K562 (cell line): ENCODE data around the gene STK4. TPM values are rescaled to one million over a fixed set of nuclear protein-coding genes. Genes with fewer than 3 reads are reported as not detected.

ENCODE experiments used
- ARID3A ChIP-seq: IDR thresholded peaks from 2 replicates; pipeline ENCODE4 v1.6.1; 2012; ENCODE audit warnings: low read depth, low read length, improper control_type of control experiment, borderline replicate concordance
- EP300 ChIP-seq: IDR thresholded peaks from 2 replicates; pipeline ENCODE4 v1.6.1; 2012; ENCODE audit warnings: low read length, improper control_type of control experiment
- GTF2F1 ChIP-seq: IDR thresholded peaks from 2 replicates; pipeline ENCODE4 v1.6.1; 2011; ENCODE audit warnings: low read depth, low read length, improper control_type of control experiment
- NFXL1 ChIP-seq: fragments of 450-650 bp; formaldehyde crosslinking; IDR thresholded peaks from 2 replicates; pipeline ENCODE4 v1.4.0; 2021; ENCODE audit warnings: mild to moderate bottlenecking
- REST ChIP-seq, 2 experiments: fragments of 450-650 bp; formaldehyde crosslinking in 1 of 2; IDR thresholded peaks; 2 replicates each; pipeline versions ENCODE4 v1.4.0 to v1.6.1; 2014 to 2020; ENCODE audit warnings: mild to moderate bottlenecking in 2 of 2, borderline replicate concordance in 1 of 2, low read depth in 1 of 2
- TSC22D4 ChIP-seq: fragments of 450-650 bp; IDR thresholded peaks from 2 replicates; pipeline ENCODE4 v1.6.1; 2016; ENCODE audit warnings: missing genetic modification characterization, missing biosample characterization, control low read depth
- ZNF239 ChIP-seq: fragments of 250-450 bp; sonication (Bioruptor Pico); IDR thresholded peaks from 2 replicates; pipeline ENCODE4 v1.4.0; 2020; ENCODE audit warnings: mild to moderate bottlenecking
- ZNF695 ChIP-seq: fragments of 450-650 bp; formaldehyde crosslinking; IDR thresholded peaks from 2 replicates; pipeline ENCODE4 v1.4.0; 2020; ENCODE audit warnings: mild to moderate bottlenecking, moderate library complexity
- ZNF696 ChIP-seq: fragments of 250-450 bp; sonication (Bioruptor Pico); conservative IDR thresholded peaks from 2 replicates; pipeline ENCODE4 v1.4.0; 2020; ENCODE audit warnings: mild to moderate bottlenecking, moderate library complexity
- polyA plus RNA-seq, 8 experiments: library from polyadenylated mRNA; depleted of rRNA in 4 of 8; stranded (reverse) in 5 of 8; unstranded in 3 of 8; fragments of >200 nt; fragmentation: Nextera tagmentation in 2 of 8; fragmentation: Illumina TruSeq in 1 of 8; extraction: Ambion mirVana in 2 of 8; extraction: Trizol in 1 of 8; gene quantifications; 2 replicates each; pipeline versions ENCODE4 v1.2.1 to v1.2.3, GENCODE V29; 2011 to 2014; ENCODE audit warnings: inconsistent platforms in 1 of 8, missing spikeins in 1 of 8
- total RNA-seq, 7 experiments: library from RNA; depleted of rRNA in 6 of 7; stranded (reverse); fragments of >200 nt in 6 of 7; fragmentation: Illumina TruSeq in 2 of 7; extraction: Trizol in 2 of 7; gene quantifications; 2 replicates each; pipeline versions ENCODE4 v1.2.1 to v1.2.3, GENCODE V29; 2011 to 2021; ENCODE audit warnings: low replicate concordance in 1 of 7
- TF ChIP-seq, protein P1 (sequence below): fragments of 450-650 bp; IDR thresholded peaks from one replicate; pipeline ENCODE4 v1.6.1; 2018; ENCODE audit warnings: mild to moderate bottlenecking, moderate library complexity; ENCODE audit not compliant: partially characterized antibody
- TF ChIP-seq, protein P2 (sequence below), 2 experiments: fragments of 450-650 bp; IDR thresholded peaks; 2 replicates each; pipeline ENCODE4 v1.6.1; 2018; ENCODE audit warnings: mild to moderate bottlenecking in 2 of 2, low read depth in 1 of 2; ENCODE audit not compliant: partially characterized antibody in 2 of 2

The STK4 gene
- total and polyA plus RNA-seq, 9 of the 15 experiments (the other 6 are each of a cell fraction or from before 2014, with no cell fraction given) = 11.9 to 30.6 (median 22.2) TPM

GRCh38 chr20:45036044-45036755 is 69.9 kb downstream of the STK4 start (continued):
- no peak; the same call in 1 of the 2 replicates for TF ChIP-seq ZNF239 (CRISPR knock-in tag)
- no peak for TF ChIP-seq GTF2F1
- 0 out of 2 replicates have a peak, but pooled peaks have one; percentile 7 for TF ChIP-seq REST (IDR thresholded peaks at IDR 0.05; ENCODE audit: borderline replicate concordance)
- no peak for TF ChIP-seq REST (CRISPR knock-in tag; IDR thresholded peaks at IDR 0.05; ENCODE audit: low read depth)
- TF ChIP-seq, protein P1, sequence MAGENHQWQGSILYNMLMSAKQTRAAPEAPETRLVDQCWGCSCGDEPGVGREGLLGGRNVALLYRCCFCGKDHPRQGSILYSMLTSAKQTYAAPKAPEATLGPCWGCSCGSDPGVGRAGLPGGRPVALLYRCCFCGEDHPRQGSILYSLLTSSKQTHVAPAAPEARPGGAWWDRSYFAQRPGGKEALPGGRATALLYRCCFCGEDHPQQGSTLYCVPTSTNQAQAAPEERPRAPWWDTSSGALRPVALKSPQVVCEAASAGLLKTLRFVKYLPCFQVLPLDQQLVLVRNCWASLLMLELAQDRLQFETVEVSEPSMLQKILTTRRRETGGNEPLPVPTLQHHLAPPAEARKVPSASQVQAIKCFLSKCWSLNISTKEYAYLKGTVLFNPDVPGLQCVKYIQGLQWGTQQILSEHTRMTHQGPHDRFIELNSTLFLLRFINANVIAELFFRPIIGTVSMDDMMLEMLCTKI = no peak
- TF ChIP-seq, protein P2, sequence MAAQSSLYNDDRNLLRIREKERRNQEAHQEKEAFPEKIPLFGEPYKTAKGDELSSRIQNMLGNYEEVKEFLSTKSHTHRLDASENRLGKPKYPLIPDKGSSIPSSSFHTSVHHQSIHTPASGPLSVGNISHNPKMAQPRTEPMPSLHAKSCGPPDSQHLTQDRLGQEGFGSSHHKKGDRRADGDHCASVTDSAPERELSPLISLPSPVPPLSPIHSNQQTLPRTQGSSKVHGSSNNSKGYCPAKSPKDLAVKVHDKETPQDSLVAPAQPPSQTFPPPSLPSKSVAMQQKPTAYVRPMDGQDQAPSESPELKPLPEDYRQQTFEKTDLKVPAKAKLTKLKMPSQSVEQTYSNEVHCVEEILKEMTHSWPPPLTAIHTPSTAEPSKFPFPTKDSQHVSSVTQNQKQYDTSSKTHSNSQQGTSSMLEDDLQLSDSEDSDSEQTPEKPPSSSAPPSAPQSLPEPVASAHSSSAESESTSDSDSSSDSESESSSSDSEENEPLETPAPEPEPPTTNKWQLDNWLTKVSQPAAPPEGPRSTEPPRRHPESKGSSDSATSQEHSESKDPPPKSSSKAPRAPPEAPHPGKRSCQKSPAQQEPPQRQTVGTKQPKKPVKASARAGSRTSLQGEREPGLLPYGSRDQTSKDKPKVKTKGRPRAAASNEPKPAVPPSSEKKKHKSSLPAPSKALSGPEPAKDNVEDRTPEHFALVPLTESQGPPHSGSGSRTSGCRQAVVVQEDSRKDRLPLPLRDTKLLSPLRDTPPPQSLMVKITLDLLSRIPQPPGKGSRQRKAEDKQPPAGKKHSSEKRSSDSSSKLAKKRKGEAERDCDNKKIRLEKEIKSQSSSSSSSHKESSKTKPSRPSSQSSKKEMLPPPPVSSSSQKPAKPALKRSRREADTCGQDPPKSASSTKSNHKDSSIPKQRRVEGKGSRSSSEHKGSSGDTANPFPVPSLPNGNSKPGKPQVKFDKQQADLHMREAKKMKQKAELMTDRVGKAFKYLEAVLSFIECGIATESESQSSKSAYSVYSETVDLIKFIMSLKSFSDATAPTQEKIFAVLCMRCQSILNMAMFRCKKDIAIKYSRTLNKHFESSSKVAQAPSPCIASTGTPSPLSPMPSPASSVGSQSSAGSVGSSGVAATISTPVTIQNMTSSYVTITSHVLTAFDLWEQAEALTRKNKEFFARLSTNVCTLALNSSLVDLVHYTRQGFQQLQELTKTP (IDR thresholded peaks at IDR 0.05; ENCODE audit: low read depth in 1 of 2, partially characterized antibody in 2 of 2) = no peak
- no peak for TF ChIP-seq TSC22D4 (tag)
- TF ChIP-seq ARID3A = no peak
- TF ChIP-seq NFXL1 (CRISPR knock-in tag) = no peak
- TF ChIP-seq ZNF695 (CRISPR knock-in tag) = no peak
- no peak for TF ChIP-seq ZNF696
- TF ChIP-seq EP300 = peak; percentile 88
